ENCODE measurements around the gene ALDH1B1.

- TF ChIP-seq CTCF (IDR thresholded peaks at IDR 0.05 in 2 of 3, conservative IDR thresholded peaks at IDR 0.05 in 1 of 3; ENCODE audit: insufficient read depth in 2 of 3, low read depth in 1 of 3, low read length in 3 of 3) (no peak), RAD21 (CRISPR knock-in tag; conservative IDR thresholded peaks at IDR 0.05 in 1 of 2, IDR thresholded peaks at IDR 0.05 in 1 of 2) (no peak), EP300 (IDR thresholded peaks at IDR 0.05; ENCODE audit: low read length) (no peak), ZNF518B (CRISPR knock-in tag; IDR thresholded peaks at IDR 0.05) (no peak), ETV5 (CRISPR knock-in tag; IDR thresholded peaks at IDR 0.05; ENCODE audit: low read depth) (no peak), YY1 (IDR thresholded peaks at IDR 0.05; ENCODE audit: borderline replicate concordance in 1 of 3, control insufficient read depth in 1 of 3, extremely low read depth in 1 of 3, insufficient read depth in 3 of 3, insufficient read length in 1 of 3, insufficient replicate concordance in 2 of 3, low read depth in 1 of 3, low read length in 2 of 3) (no peak)
These were observed 42.4 kb downstream of the ALDH1B1 start for GRCh38 chr9:38434853-38435252.
